Inflammatory macrophage (primary cell): ENCODE measurements around the gene ARMH1.
"Not testable (repeated sequence)": the region's sequence is repeated elsewhere in the genome, so short reads cannot be mapped to it uniquely, and the experiment has no call there.

Experiments
- DNase-seq, 2 donors: peaks; one replicate each; pipeline ENCODE4 v3.0.0-alpha.2; 2020 to 2022

ARMH1 gene

GRCh38 chr1:44645476-44646244 lies 28.9 kb upstream of the ARMH1 start:
- DNase-seq: no peak

DNA sequence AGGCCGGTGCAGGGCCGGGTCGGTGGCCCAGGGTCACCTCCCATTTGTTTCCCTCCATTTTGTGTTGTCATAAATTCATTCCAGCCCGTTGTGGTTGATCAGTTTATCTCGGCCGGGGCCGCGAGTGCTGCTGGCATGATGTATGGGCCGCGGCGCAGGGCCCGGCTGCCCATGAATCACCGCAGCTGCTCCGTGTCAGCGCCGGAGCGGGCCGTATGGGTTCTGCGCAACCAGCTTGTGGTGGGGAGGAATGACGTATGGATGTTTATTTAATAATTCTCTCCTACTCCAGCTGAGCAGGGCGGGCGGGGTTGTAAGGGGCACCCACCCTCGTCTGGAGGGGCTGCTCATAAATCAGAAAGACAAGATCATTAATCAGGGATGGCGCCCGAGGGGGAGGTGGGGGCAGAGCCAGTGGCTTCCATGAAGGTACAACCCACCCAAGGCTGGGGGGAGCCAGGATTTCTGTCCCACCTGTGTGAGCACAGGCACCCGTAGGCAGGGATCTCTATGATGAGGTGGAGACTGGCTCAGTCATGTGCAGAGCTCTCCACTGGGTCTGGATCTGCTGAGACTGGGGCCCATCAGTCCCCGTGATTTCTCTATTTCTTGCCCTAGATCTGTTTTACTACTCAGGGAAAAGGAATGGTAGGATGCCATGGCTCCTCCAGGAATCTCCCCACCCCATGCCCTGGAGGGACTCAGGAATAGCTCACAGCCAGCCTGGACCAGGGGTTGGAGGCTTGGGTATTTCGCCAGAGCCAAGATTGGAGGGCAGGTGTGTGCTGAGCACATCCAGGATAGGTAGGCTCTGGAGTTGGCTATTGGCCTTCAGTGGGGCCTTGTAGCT lies 28.0 kb upstream of the ARMH1 start:
- DNase-seq: no peak

- DNase-seq: no peak
Measured at GRCh38 chr1:44647896-44648295, 26.6 kb upstream of the ARMH1 start.

DNA sequence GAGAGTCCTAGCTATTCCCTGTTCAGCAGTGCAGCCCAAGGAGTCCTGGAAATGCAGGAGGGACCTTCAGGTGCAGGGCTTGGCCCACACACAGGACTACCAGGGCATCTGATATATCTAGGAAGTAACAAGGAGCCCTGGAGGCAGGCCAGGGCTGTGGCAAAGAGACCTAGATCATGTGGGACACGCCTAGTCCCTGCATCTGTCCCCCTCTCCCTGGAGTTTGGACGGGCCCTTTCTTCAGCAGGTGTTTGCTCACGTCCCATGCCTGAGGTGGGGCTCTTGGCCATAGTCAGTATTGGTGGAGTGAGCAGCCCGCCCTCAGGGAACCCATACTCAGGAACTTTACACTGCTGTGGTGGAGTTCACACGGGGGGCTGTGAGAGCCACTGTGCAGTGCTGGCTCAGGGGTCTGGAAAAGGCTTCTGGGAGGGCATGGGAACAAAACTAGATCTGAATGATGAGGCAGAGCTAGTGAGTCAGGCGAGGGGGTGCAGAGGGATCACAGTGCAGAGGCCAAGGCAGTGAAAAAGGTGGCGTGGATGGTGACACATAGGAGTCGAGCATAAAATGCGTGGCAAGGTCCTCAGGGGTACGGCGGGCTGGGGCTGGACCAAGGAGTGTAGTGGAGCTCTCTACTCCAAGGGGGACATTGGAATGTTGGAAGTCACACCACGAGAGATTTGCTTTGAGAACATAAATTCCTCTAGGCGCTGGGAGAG lies 25.8 kb upstream of the ARMH1 start:
- no peak for DNase-seq

DNA sequence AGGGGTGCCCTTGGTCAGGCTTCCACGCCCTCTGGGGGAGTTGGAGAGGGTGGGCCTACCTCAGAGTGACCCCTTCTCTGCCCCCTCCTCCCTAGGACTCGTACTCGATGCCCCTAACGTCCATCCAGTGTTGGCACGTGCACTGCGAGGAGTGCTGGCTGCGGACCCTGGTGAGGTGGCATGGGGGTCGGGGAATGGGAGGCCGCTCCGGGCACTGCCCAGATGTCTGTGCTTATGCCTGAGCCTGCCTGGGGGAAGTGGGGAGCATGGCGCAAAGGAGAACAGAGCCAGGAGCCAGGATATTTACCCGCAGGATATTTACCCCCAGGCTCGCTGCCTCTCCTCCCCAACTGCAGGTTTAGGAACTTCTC lies 24.7 kb upstream of the ARMH1 start:
- no peak for DNase-seq

DNA sequence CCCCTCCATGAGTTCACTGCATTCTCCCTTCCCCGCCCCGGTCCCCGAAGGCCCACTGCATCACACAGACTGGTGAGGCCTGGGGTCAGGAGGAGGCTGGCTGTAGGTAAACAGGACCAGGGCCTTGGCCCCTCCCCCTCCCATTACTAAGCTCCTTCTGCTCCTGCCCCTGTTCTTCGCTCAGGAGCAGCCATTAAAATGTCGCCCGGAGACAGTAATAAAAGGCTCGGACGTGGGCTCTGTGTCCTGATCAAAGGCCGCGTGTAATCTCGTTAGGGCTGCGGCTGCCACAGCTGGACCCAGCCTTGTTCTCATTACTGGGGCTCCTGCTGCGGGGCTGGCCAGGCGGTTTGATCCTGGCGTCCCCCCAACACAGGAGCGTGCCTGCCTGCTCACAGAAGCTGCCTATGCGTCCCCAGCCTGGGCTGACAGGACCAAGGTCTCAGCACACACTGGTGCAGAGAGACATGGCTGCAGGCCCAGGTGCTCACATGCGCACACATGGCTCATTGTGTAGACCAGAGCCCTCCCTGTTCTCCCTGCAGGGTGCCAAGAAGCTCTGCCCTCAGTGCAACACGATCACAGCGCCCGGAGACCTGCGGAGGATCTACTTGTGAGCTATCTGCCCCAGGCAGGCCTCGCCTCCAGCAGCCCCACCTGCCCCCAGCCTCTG lies 24.2 kb upstream of the ARMH1 start:
- DNase-seq: no peak

DNA sequence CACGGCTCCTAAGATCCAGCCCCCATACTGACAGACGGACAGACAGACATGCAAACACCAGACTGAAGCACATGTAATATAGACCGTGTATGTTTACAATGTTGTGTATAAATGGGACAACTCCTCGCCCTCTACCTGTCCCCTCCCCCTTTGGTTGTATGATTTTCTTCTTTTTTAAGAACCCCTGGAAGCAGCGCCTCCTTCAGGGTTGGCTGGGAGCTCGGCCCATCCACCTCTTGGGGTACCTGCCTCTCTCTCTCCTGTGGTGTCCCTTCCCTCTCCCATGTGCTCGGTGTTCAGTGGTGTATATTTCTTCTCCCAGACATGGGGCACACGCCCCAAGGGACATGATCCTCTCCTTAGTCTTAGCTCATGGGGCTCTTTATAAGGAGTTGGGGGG lies 23.4 kb upstream of the ARMH1 start:
- DNase-seq: no peak

GRCh38 chr1:44652445-44653106 lies 21.9 kb upstream of the ARMH1 start:
- peak; percentile 72 to 74 for DNase-seq

DNA sequence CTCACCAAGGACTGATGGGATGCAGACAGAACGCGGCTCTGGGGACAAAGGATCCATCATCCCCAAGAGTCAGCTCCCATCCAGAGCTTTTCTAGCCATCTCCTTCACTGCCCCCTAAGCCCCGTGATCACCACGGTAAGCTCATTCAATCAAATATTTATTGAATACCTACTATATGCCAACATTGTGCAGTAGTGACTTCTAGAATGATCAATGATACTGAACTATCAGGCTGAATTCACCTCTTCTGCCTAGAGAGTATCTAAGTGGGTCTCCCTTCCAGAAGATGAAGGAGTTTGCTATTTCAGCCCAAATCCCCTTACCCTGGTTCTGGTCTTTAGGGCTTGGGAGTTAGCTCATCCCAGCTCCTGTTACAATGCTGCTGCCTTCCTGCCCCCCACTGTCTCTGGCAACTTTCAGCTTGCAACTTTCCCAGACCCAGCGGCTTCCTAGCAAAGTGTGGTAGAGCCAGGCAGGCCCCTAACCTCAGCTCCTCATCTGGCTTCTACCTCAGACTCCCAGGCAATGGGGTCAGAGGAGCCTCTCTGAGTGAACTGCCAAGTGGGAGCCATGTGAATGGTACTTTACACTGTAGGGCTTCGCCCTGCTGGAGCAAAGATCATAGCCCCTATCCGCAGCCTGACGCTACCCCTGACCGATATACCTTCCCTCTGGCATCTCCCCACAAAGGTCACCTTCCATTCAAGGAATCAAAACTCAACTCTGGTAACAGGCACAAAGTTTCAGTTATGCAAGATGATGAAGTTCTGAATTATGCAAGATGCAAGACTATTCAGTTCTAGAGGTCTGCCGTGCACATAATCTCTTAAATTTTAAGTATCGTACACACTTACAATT lies 21.2 kb upstream of the ARMH1 start:
- no peak for DNase-seq

DNA sequence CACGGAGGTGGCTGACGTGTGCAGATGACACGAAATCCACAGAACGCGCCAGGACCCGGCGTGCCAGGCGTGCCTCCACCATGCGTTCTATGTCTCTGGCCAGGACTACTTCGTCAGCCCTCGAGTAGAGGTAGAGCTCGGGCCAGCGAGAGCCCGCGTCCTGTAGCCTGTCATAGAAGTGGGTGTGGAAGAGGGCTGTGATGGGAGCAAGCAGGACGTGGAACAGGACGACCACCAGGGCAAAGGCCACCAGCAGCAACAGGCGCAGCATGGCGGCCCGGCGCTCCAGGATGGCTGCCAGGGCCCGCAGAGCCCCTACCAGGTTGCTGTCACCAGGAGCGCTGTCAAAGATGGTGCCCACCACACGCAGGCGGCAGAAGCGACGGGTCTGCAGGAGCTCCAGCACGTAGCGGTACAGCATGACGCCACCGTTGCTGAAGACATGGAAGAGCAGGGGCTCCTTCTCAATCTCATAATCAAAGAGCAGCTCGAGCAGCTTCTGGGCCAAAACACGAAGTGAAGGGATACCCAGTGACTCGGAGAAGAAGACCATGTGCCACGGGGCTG lies 19.8 kb upstream of the ARMH1 start:
- DNase-seq: no peak

DNA sequence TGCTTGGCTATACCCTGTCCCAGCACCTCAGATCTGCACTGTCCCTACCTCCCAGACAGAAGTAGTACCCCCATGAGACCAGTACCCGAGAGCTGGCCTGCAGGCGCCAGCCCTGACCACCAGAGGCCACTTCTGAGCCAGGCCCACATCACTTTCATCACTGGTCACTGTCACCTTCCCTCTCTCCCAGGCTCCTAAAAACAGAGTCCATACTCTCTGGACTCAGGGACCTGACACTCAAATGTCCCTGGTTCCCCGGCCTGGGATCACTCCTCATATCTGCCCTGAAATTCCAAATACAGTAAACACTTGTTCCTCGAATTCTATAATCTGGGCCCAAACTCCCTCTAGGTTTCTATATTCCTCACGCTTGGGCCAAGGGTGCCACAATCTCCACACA lies 18.9 kb upstream of the ARMH1 start:
- DNase-seq: peak in 1 of 2 donors; percentile 31

DNA sequence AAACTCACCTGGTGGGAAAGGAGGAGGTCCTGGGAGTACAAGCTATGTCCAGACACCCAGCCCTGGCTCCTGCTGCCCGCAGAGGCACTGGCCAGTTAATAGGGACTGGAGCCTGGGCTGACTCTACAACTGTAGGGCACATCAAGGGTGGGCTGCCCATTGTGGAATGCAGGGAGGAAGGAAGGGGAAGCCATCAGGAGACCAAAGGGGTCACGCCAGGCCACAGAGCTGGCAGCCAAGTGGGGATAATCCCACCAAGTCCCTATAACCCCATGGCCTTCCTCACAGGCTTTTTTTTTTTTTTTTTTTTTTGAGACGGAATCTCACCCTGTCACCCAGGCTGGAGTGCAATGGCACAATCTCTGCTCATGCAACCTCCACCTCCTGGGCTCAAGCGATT lies 14.9 kb upstream of the ARMH1 start:
- no peak for DNase-seq

DNA sequence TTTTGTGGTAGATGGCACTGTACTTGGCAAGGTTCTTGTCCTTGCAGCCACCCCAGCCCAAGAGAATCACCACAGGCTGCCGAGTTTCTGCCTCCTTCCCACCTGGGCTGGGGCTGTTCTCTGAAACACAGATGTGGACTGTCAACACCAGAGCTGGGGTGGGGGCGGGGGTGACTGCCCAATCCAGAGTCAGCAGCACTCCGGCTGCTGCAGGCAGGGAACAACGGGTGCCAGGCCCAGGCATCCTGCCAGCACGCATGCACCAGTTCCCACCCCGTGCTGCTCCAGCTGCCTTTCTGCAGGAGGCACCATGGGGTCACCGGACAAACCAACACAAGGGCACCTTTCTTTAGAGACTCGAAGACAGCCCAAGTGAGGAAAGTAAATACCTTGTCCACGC lies 14.3 kb upstream of the ARMH1 start:
- DNase-seq: no peak

- no peak for DNase-seq
Measured at GRCh38 chr1:44661781-44662682, 12.5 kb upstream of the ARMH1 start.

- no peak for DNase-seq
Measured at GRCh38 chr1:44662683-44663030, 11.9 kb upstream of the ARMH1 start.

GRCh38 chr1:44663417-44663816 lies 11.1 kb upstream of the ARMH1 start:
- no peak for DNase-seq

DNA sequence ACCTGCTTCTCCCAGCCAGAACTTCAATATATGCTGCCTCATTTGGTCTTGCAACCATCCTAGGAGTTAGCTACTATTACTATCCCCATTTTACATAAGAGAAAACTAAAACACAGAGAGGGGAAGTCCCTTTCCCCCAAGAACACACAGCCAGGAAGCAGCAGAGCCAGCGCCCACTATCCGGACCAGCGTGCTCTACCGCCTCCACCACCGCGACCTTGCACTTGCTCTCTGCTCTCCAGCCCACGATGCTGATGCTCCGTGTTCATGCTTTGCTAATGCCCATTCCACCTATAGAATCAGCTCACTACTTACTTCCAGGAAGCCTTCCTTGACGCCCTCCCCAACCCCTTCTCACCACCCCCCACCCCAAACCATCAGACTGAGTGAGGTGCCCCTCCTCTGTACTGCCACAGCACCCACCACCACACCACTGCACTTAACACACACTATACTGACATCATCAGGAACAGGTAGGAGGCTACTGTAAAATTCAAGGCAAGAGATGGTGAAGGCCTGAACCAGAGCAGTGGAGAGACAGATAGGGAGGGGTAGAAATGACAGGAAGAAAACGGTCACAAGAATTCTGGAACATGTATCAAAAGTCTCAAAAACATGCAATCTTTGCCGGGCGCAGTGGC lies 9.7 kb upstream of the ARMH1 start:
- DNase-seq: peak; percentile 78 to 91

- DNase-seq: not testable (repeated sequence)
Measured at GRCh38 chr1:44666719-44667118, 7.8 kb upstream of the ARMH1 start.
